ENCODE results near the gene MSANTD1. TPM values are rescaled to one million over a fixed set of nuclear protein-coding genes. Genes with fewer than 3 reads are reported as not detected.

The MSANTD1 gene
- total and polyA plus RNA-seq, 2 of the 8 experiments (the other 6 are each of a cell fraction or from before 2014, with no cell fraction given), result 0.23 to 0.45 TPM

DNA sequence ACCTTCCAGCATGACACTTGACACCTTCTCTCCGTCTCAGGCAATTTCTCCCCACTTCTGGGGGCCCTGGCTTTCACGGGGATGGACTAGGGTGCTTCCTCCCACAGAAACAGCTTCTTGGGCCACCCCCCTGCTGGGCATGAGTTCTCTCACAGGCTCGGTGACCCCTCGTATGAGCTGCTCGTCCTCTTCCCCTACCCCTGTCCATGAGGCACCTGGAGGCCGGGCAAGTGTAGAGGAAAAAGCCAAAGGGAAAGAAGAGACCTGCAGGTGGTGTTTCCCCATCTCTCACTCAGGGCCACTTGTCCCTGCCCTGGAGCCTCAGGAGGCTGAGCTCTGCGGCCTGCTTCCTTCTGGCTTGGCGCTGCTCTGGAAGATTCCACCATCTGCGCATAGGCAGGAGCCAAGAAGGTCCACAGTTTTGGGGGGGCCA is 41.9 kb downstream of the MSANTD1 start:
- H3K4me1 ChIP-seq (replicated peaks in 1 of 4; ENCODE audit: control insufficient read depth in 3 of 4, insufficient read depth in 4 of 4, low read length in 3 of 4), result peaks cover 0 to 23% (median 11%) of the 10 kb centered on the region in 4 experiments; a peak in 5 of 7 replicates
- H4K8ac ChIP-seq (ENCODE audit: extremely low read depth, insufficient read depth, low read length), result no peak overlapping the region
- H2BK5ac ChIP-seq (ENCODE audit: low read depth, low read length), result no peak overlapping the region
- H3K23ac ChIP-seq (ENCODE audit: insufficient read length), result no peak overlapping the region
- H3K14ac ChIP-seq (ENCODE audit: insufficient read length), result no peak overlapping the region
- H3K4ac ChIP-seq (replicated peaks; ENCODE audit: insufficient read length, low read depth, low read length), result no peak overlapping the region
- H2BK12ac ChIP-seq (ENCODE audit: low read depth, low read length), result no peak overlapping the region
- H3K27me3 ChIP-seq (replicated peaks in 1 of 4; ENCODE audit: control insufficient read depth in 3 of 4, extremely low read depth in 1 of 4, insufficient read depth in 3 of 4, low read length in 3 of 4), result peaks cover 0 to 12% (median 1%) of the 10 kb centered on the region in 4 experiments; a peak in 3 of 7 replicates
- CTCF ChIA-PET (ENCODE audit: partially characterized antibody), result interaction anchor here (1.1 to 5.1 kb wide), 4 partner anchors 14 to 33 kb away, joined by 3 to 31 read pairs (median 6); no protein-coding TSS in a partner anchor
- peaks cover 15% of the 10 kb centered on the region; the same call in 1 of the 2 replicates for H3K23me2 ChIP-seq (ENCODE audit: low read depth, low read length)
- H2BK120ac ChIP-seq (replicated peaks; ENCODE audit: low read depth, low read length), result no peak overlapping the region
- POLR2A ChIA-PET (ENCODE audit: partially characterized antibody), result interaction anchor here (0.7 to 1.4 kb wide), 3 partner anchors 21 to 243 kb away, joined by 3 to 4 read pairs (median 3); no protein-coding TSS in a partner anchor
- no peak overlapping the region for H4K5ac ChIP-seq (ENCODE audit: insufficient read length, low read depth, low read length)
- no peak overlapping the region for H3K18ac ChIP-seq (ENCODE audit: extremely low read depth, low read length)
- no peak for FAIRE-seq
- DNase-seq (ENCODE audit: low read depth in 1 of 2, low spot score in 2 of 2), result no peak
- H4K20me1 ChIP-seq (replicated peaks in 1 of 2; ENCODE audit: control insufficient read depth in 1 of 2, insufficient read depth in 2 of 2, low read length in 2 of 2), result peaks cover 2 to 6% of the 10 kb centered on the region in 2 experiments
- no peak overlapping the region for H2AK5ac ChIP-seq (ENCODE audit: low read depth, low read length)
- H3K79me1 ChIP-seq (ENCODE audit: low read depth, low read length), result no peaks in the 10 kb centered on the region
- no peak overlapping the region for H3K9ac ChIP-seq (replicated peaks in 1 of 4; ENCODE audit: extremely low read depth in 1 of 4, low read depth in 3 of 4, low read length in 3 of 4)
- H3K4me3 ChIP-seq (ENCODE audit: extremely low read depth in 1 of 4, insufficient read depth in 2 of 4, low read depth in 3 of 4, low read length in 4 of 4), result peak overlapping the region in 1 of 4 experiments; percentile 72; a peak in 1 of 8 replicates
- H2BK20ac ChIP-seq (ENCODE audit: low read length), result no peak overlapping the region
- no peak overlapping the region for H3K56ac ChIP-seq (replicated peaks; ENCODE audit: insufficient read length, low read depth, low read length)
- no peak overlapping the region for H3K27ac ChIP-seq (ENCODE audit: low read depth, low read length)
- no peaks in the 10 kb centered on the region for H3K9me3 ChIP-seq (ENCODE audit: insufficient read depth in 2 of 2, low read depth in 1 of 2, low read length in 1 of 2)
- H3K36me3 ChIP-seq (ENCODE audit: control insufficient read depth in 2 of 4, insufficient read depth in 4 of 4, low read length in 3 of 4), result no peaks in the 10 kb centered on the region
- 86% methylated on average over 6 of the region's 9 CpGs; no CpG with 5 or more reads in 1 of the 2 experiments for WGBS, 2 experiments (ENCODE audit: extremely low coverage in 1 of 2, insufficient coverage in 1 of 2, insufficient read length in 1 of 2, insufficient replicate concordance in 2 of 2, low coverage in 1 of 2, low lambda C conversion rate in 2 of 2, missing lambda C conversion rate in 1 of 2)
- H3K4me2 ChIP-seq (ENCODE audit: insufficient read depth in 1 of 2, low read depth in 2 of 2, low read length in 2 of 2), result peak overlapping the region in 1 of 2 experiments; percentile 75; a peak in 1 of 4 replicates
- no peak overlapping the region for H2BK15ac ChIP-seq (ENCODE audit: low read length)
- no peaks in the 10 kb centered on the region; a peak in 2 of 4 replicates for H3K79me2 ChIP-seq (ENCODE audit: control insufficient read depth in 1 of 2, insufficient read depth in 2 of 2, low read length in 2 of 2)
- H4K91ac ChIP-seq (replicated peaks; ENCODE audit: insufficient read length, low read length), result no peak overlapping the region
- H2AFZ ChIP-seq (ENCODE audit: low read length), result no peak overlapping the region
- TF ChIP-seq HDAC2 (IDR thresholded peaks at IDR 0.05; ENCODE audit: borderline replicate concordance in 1 of 2, low read depth in 2 of 2, low read length in 2 of 2), result no peak
- no peak for TF ChIP-seq RFX5 (IDR thresholded peaks at IDR 0.05; ENCODE audit: borderline replicate concordance, low read depth, low read length)
- no peak for TF ChIP-seq TBP (IDR thresholded peaks at IDR 0.05; ENCODE audit: low read depth, low read length)
- no peak for TF ChIP-seq SP2 (IDR thresholded peaks at IDR 0.05; ENCODE audit: low read length)
- no peak for TF ChIP-seq POLR2A (IDR thresholded peaks at IDR 0.05; ENCODE audit: control extremely low read depth in 1 of 2, low read depth in 2 of 2, low read length in 2 of 2)
- TF ChIP-seq ZNF274 (IDR thresholded peaks at IDR 0.05; ENCODE audit: borderline replicate concordance, extremely low read depth, low read length), result no peak
- no peak for TF ChIP-seq NANOG (IDR thresholded peaks at IDR 0.05; ENCODE audit: insufficient read depth, low read depth, low read length, poor library complexity, severe bottlenecking)
- TF ChIP-seq BACH1 (IDR thresholded peaks at IDR 0.05; ENCODE audit: low read length), result no peak
- TF ChIP-seq, protein P1, sequence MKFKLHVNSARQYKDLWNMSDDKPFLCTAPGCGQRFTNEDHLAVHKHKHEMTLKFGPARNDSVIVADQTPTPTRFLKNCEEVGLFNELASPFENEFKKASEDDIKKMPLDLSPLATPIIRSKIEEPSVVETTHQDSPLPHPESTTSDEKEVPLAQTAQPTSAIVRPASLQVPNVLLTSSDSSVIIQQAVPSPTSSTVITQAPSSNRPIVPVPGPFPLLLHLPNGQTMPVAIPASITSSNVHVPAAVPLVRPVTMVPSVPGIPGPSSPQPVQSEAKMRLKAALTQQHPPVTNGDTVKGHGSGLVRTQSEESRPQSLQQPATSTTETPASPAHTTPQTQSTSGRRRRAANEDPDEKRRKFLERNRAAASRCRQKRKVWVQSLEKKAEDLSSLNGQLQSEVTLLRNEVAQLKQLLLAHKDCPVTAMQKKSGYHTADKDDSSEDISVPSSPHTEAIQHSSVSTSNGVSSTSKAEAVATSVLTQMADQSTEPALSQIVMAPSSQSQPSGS (IDR thresholded peaks at IDR 0.05; ENCODE audit: low read length), result no peak
- TF ChIP-seq POLR2AphosphoS5 (IDR thresholded peaks at IDR 0.05; ENCODE audit: low read depth, low read length), result no peak
- no peak for TF ChIP-seq PHF8 (conservative IDR thresholded peaks at IDR 0.05; ENCODE audit: low read depth, low read length)

All from H1 (cell line).